ENCODE measurements around the gene CDH26. TPM values are rescaled to one million over a fixed set of nuclear protein-coding genes. Genes with fewer than 3 reads are reported as not detected.

The CDH26 gene
- total and polyA plus RNA-seq, 12 donors, result 0.27 to 2.9 (median 0.84) TPM; not detected in 1

GRCh38 chr20:60022849-60023248 lies 64.6 kb downstream of the CDH26 start:
- WGBS, 4 donors, result 73 to 100% (median 85%) methylated on average over 1 of the region's 1 CpG
- TF ChIP-seq POLR2A (IDR thresholded peaks at IDR 0.05) (no peak), CTCF (IDR thresholded peaks at IDR 0.05) (no peak)
- no peaks in the 10 kb centered on the region for H3K36me3 ChIP-seq (replicated peaks in 1 of 2)
- intact Hi-C loops (cut with DNase I), result no loop called here
- DNase-seq, result no peak
- no peaks in the 10 kb centered on the region for H3K4me1 ChIP-seq (replicated peaks in 1 of 2)
- H3K4me3 ChIP-seq, result no peak overlapping the region
- no peak overlapping the region for H3K27ac ChIP-seq
- no peaks in the 10 kb centered on the region for H3K9me3 ChIP-seq (replicated peaks in 1 of 3)
- H3K27me3 ChIP-seq, result no peaks in the 10 kb centered on the region

- Histone ChIP-seq H3K36me3 (replicated peaks in 1 of 2) (no peaks in the 10 kb centered on the region), H3K27me3 (no peaks in the 10 kb centered on the region), H3K27ac (no peak overlapping the region), H3K4me3 (no peak overlapping the region), H3K4me1 (replicated peaks in 1 of 2) (no peaks in the 10 kb centered on the region), H3K9me3 (replicated peaks in 1 of 3) (no peaks in the 10 kb centered on the region)
- 49 to 59% (median 53%) methylated on average over 2 to 3 of the region's 3 CpGs for WGBS, 4 donors
- no peak for TF ChIP-seq POLR2A (IDR thresholded peaks at IDR 0.05)
- TF ChIP-seq CTCF (IDR thresholded peaks at IDR 0.05), result no peak
- DNase-seq, result no peak
- intact Hi-C loops (cut with DNase I), result no loop called here
Measured at GRCh38 chr20:60024245-60024644, 66.0 kb downstream of the CDH26 start.

- WGBS, 4 donors, result 61 to 78% (median 67%) methylated on average over 4 to 5 of the region's 5 CpGs
- no peaks in the 10 kb centered on the region for H3K4me1 ChIP-seq (replicated peaks in 1 of 2)
- no peaks in the 10 kb centered on the region for H3K27me3 ChIP-seq
- H3K36me3 ChIP-seq (replicated peaks in 1 of 2), result no peaks in the 10 kb centered on the region
- TF ChIP-seq POLR2A (IDR thresholded peaks at IDR 0.05) (no peak), CTCF (IDR thresholded peaks at IDR 0.05) (no peak)
- H3K4me3 ChIP-seq, result no peak overlapping the region
- no peaks in the 10 kb centered on the region for H3K9me3 ChIP-seq (replicated peaks in 1 of 3)
- H3K27ac ChIP-seq, result no peak overlapping the region
- intact Hi-C loops (cut with DNase I), result no loop called here
- no peak for DNase-seq
Measured at GRCh38 chr20:60024801-60025200, 66.6 kb downstream of the CDH26 start.

- Histone ChIP-seq H3K27ac (no peak overlapping the region), H3K36me3 (replicated peaks in 1 of 2) (no peaks in the 10 kb centered on the region), H3K9me3 (replicated peaks in 1 of 3) (no peaks in the 10 kb centered on the region), H3K27me3 (no peaks in the 10 kb centered on the region), H3K4me1 (replicated peaks in 1 of 2) (no peaks in the 10 kb centered on the region), H3K4me3 (no peak overlapping the region)
- no peak for DNase-seq
- no peak for TF ChIP-seq POLR2A (IDR thresholded peaks at IDR 0.05)
- TF ChIP-seq CTCF (IDR thresholded peaks at IDR 0.05), result no peak
- 79 to 89% (median 86%) methylated on average over 2 to 4 of the region's 4 CpGs for WGBS, 4 donors
- intact Hi-C loops (cut with DNase I), result no loop called here
Measured at GRCh38 chr20:60026010-60026409, 67.8 kb downstream of the CDH26 start.
